Liver (tissue), 3 donors: ENCODE results near the gene FMO1.

ENCODE experiments used
- EGR1 ChIP-seq, 2 donors: IDR thresholded peaks; 2 replicates each; pipeline ENCODE4 v1.6.1; 2016 to 2018; ENCODE audit warnings: antibody characterized with exemption in 2 of 2, low read depth in 2 of 2
- FOXA1 ChIP-seq: IDR thresholded peaks from 2 replicates; pipeline ENCODE4 v1.6.1; 2016; ENCODE audit warnings: antibody characterized with exemption
- GABPA ChIP-seq, 2 donors: IDR thresholded peaks in 1 of 2; conservative IDR thresholded peaks in 1 of 2; 2 replicates each; pipeline ENCODE4 v1.6.1; 2016; ENCODE audit warnings: antibody characterized with exemption in 2 of 2, mild to moderate bottlenecking in 1 of 2, moderate library complexity in 1 of 2
- HNF4G ChIP-seq: IDR thresholded peaks from 2 replicates; pipeline ENCODE4 v1.6.1; 2016; ENCODE audit warnings: antibody characterized with exemption
- NR2F2 ChIP-seq: IDR thresholded peaks from 2 replicates; pipeline ENCODE4 v1.6.1; 2016; ENCODE audit warnings: antibody characterized with exemption
- RAD21 ChIP-seq, 2 donors: IDR thresholded peaks; 2 replicates each; pipeline ENCODE4 v1.6.1; 2016; ENCODE audit warnings: antibody characterized with exemption in 2 of 2, mild to moderate bottlenecking in 2 of 2
- REST ChIP-seq: IDR thresholded peaks from 2 replicates; pipeline ENCODE4 v1.6.1; 2016; ENCODE audit warnings: antibody characterized with exemption, mild to moderate bottlenecking
- SP1 ChIP-seq: IDR thresholded peaks from 2 replicates; pipeline ENCODE4 v1.6.1; 2018; ENCODE audit warnings: antibody characterized with exemption, mild to moderate bottlenecking
- TAF1 ChIP-seq: conservative IDR thresholded peaks from 2 replicates; pipeline ENCODE4 v1.6.1; 2016; ENCODE audit warnings: antibody characterized with exemption, mild to moderate bottlenecking
- TF ChIP-seq, protein P1 (sequence below): fragments of 150-350 bp; IDR thresholded peaks from 2 replicates; pipeline ENCODE4 v1.5.1; 2017; ENCODE audit warnings: improper control_type of control experiment, low read depth, low read length; ENCODE audit not compliant: missing input control
- TF ChIP-seq, protein P2 (sequence below): IDR thresholded peaks from 2 replicates; pipeline ENCODE4 v1.6.1; 2016; ENCODE audit warnings: antibody characterized with exemption
- donor health status: healthy.
- donor health status: healthy.

DNA sequence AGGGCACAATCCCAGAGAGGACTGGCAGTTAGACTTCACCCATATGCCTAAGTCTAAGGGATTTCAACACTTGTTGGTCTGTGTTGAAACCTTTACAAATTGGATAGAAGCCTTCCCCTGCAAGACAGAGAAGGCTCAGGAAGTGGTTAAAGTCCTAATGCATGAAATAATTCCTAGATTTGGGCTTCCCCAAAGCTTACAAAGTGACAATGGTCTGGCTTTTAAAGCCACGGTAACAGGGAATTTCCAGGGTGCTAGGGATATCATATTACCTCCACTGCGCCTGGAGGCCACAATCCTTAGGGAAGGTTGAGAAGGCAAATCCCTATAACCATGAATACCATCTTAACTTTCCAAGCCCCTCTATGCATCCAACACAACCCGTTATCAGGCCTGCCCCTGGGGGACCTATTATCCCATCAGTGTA, 62.4 kb downstream of the FMO1 start:
- TF ChIP-seq, protein P1, sequence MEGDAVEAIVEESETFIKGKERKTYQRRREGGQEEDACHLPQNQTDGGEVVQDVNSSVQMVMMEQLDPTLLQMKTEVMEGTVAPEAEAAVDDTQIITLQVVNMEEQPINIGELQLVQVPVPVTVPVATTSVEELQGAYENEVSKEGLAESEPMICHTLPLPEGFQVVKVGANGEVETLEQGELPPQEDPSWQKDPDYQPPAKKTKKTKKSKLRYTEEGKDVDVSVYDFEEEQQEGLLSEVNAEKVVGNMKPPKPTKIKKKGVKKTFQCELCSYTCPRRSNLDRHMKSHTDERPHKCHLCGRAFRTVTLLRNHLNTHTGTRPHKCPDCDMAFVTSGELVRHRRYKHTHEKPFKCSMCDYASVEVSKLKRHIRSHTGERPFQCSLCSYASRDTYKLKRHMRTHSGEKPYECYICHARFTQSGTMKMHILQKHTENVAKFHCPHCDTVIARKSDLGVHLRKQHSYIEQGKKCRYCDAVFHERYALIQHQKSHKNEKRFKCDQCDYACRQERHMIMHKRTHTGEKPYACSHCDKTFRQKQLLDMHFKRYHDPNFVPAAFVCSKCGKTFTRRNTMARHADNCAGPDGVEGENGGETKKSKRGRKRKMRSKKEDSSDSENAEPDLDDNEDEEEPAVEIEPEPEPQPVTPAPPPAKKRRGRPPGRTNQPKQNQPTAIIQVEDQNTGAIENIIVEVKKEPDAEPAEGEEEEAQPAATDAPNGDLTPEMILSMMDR, result no peak
- TF ChIP-seq, protein P2, sequence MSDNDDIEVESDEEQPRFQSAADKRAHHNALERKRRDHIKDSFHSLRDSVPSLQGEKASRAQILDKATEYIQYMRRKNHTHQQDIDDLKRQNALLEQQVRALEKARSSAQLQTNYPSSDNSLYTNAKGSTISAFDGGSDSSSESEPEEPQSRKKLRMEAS, result no peak
- no peak for TF ChIP-seq NR2F2
- TF ChIP-seq SP1, result peak; percentile 46
- peak; percentile 63 for TF ChIP-seq HNF4G
- no peak for TF ChIP-seq REST
- no peak for TF ChIP-seq TAF1
- TF ChIP-seq RAD21 (IDR thresholded peaks at IDR 0.05), result peak in 1 of 2 donors; percentile 37
- no peak for TF ChIP-seq FOXA1
- no peak for TF ChIP-seq GABPA (IDR thresholded peaks at IDR 0.05 in 1 of 2, conservative IDR thresholded peaks at IDR 0.05 in 1 of 2)
- TF ChIP-seq EGR1 (IDR thresholded peaks at IDR 0.05; ENCODE audit: low read depth in 2 of 2), result no peak
